Neuronal stem cell (in vitro differentiated cells): ENCODE measurements around the gene ATP5F1D.

ENCODE experiments used
- DNase-seq: peaks from one replicate; pipeline ENCODE4 v3.0.0-alpha.2; 2013; ENCODE audit warnings: low spot score
- H2AFZ ChIP-seq: one replicate; pipeline ENCODE4 v1.6.1; 2013; ENCODE audit warnings: mild to moderate bottlenecking, low read length, inconsistent platforms
- H2AK5ac ChIP-seq: 2 replicates; pipeline ENCODE4 v1.6.1; 2013; ENCODE audit warnings: low read depth, mild to moderate bottlenecking, inconsistent platforms, low read length, moderate library complexity, mixed read lengths
- H2BK120ac ChIP-seq: 2 replicates; pipeline ENCODE4 v1.6.1; 2013; ENCODE audit warnings: low read depth, mild to moderate bottlenecking, inconsistent platforms, low read length, moderate library complexity, mixed read lengths
- H2BK12ac ChIP-seq: one replicate; pipeline ENCODE4 v1.6.1; 2013; ENCODE audit warnings: low read length, inconsistent platforms
- H2BK15ac ChIP-seq: 2 replicates; pipeline ENCODE4 v1.6.1; 2013; ENCODE audit warnings: mild to moderate bottlenecking, low read length, inconsistent platforms, mixed read lengths
- H2BK5ac ChIP-seq: one replicate; pipeline ENCODE4 v1.6.1; 2013; ENCODE audit warnings: inconsistent platforms, mild to moderate bottlenecking, low read length, moderate library complexity
- H3K14ac ChIP-seq: one replicate; pipeline ENCODE4 v1.6.1; 2013; ENCODE audit warnings: low read length, inconsistent platforms
- H3K18ac ChIP-seq: 2 replicates; pipeline ENCODE4 v1.6.1; 2013; ENCODE audit warnings: low read length, inconsistent platforms
- H3K23ac ChIP-seq: 2 replicates; pipeline ENCODE4 v1.6.1; 2013; ENCODE audit warnings: low read depth, mild to moderate bottlenecking, mixed read lengths, low read length, inconsistent platforms; ENCODE audit not compliant: poor library complexity
- H3K27ac ChIP-seq: replicated peaks from 3 replicates; pipeline ENCODE4 v1.5.1; 2013; ENCODE audit warnings: low read length, inconsistent platforms
- H3K27me3 ChIP-seq, 3 experiments: 2 replicates each; pipeline ENCODE4 v1.6.1; 2013; ENCODE audit warnings: low read length in 3 of 3, mild to moderate bottlenecking in 2 of 3, inconsistent platforms in 1 of 3, low read depth in 1 of 3, mixed read lengths in 1 of 3, moderate library complexity in 1 of 3; ENCODE audit not compliant: control insufficient read depth in 3 of 3, insufficient read depth in 3 of 3
- H3K36me3 ChIP-seq, 2 donors: replicated peaks in 1 of 2; 2 replicates each; pipeline ENCODE4 v1.6.1; 2013; ENCODE audit warnings: low read length in 2 of 2; ENCODE audit not compliant: control insufficient read depth in 2 of 2, insufficient read depth in 2 of 2
- H3K4ac ChIP-seq: 2 replicates; pipeline ENCODE4 v1.6.1; 2013; ENCODE audit warnings: inconsistent platforms, mild to moderate bottlenecking, low read length, moderate library complexity
- H3K4me1 ChIP-seq, 2 donors: 1 replicate in 1 of 2; 2 replicates in 1 of 2; pipeline ENCODE4 v1.6.1; 2013; ENCODE audit warnings: low read length in 2 of 2, low read depth in 1 of 2; ENCODE audit not compliant: control insufficient read depth in 2 of 2, insufficient read depth in 1 of 2
- H3K4me2 ChIP-seq: one replicate; pipeline ENCODE4 v1.6.1; 2013; ENCODE audit warnings: mild to moderate bottlenecking, low read length, inconsistent platforms; ENCODE audit not compliant: insufficient read depth, poor library complexity, severe bottlenecking
- H3K4me3 ChIP-seq, 2 donors: 2 replicates each; pipeline ENCODE4 v1.5.1; 2013; ENCODE audit warnings: low read length in 2 of 2, mild to moderate bottlenecking in 2 of 2, inconsistent platforms in 1 of 2, moderate library complexity in 1 of 2
- H3K79me1 ChIP-seq: one replicate; pipeline ENCODE4 v1.6.1; 2013; ENCODE audit warnings: low read depth, mild to moderate bottlenecking, inconsistent platforms, low read length, moderate library complexity
- H3K9ac ChIP-seq: one replicate; pipeline ENCODE4 v1.6.1; 2013; ENCODE audit warnings: mild to moderate bottlenecking, low read depth, low read length, inconsistent platforms; ENCODE audit not compliant: poor library complexity
- H3K9me3 ChIP-seq, 2 donors: replicated peaks in 1 of 2; 2 replicates each; pipeline versions ENCODE3 to v1.6.1; 2013; ENCODE audit warnings: low read length in 2 of 2, mild to moderate bottlenecking in 2 of 2, inconsistent platforms in 1 of 2, low read depth in 1 of 2, mixed read lengths in 1 of 2, moderate library complexity in 1 of 2; ENCODE audit not compliant: control insufficient read depth in 2 of 2, insufficient read depth in 1 of 2
- H4K8ac ChIP-seq: one replicate; pipeline ENCODE4 v1.6.1; 2013; ENCODE audit warnings: low read depth, mild to moderate bottlenecking, inconsistent platforms, low read length, moderate library complexity
- H4K91ac ChIP-seq: one replicate; pipeline ENCODE4 v1.6.1; 2013; ENCODE audit warnings: low read length, low read depth, mild to moderate bottlenecking, inconsistent platforms; ENCODE audit not compliant: poor library complexity
- WGBS, 2 donors: extraction: QIAGEN DNeasy Blood & Tissue Kit; methylation state at CpG; one replicate each; pipeline ENCODE4 v1.1.7; 2013; ENCODE audit warnings: missing lambda C conversion rate in 2 of 2, mixed read lengths in 1 of 2; ENCODE audit not compliant: insufficient read length in 2 of 2, insufficient replicate concordance in 1 of 2; ENCODE audit errors: extremely low coverage in 2 of 2; 5-methylcytosine and 5-hydroxymethylcytosine counted together

Gene ATP5F1D

DNA sequence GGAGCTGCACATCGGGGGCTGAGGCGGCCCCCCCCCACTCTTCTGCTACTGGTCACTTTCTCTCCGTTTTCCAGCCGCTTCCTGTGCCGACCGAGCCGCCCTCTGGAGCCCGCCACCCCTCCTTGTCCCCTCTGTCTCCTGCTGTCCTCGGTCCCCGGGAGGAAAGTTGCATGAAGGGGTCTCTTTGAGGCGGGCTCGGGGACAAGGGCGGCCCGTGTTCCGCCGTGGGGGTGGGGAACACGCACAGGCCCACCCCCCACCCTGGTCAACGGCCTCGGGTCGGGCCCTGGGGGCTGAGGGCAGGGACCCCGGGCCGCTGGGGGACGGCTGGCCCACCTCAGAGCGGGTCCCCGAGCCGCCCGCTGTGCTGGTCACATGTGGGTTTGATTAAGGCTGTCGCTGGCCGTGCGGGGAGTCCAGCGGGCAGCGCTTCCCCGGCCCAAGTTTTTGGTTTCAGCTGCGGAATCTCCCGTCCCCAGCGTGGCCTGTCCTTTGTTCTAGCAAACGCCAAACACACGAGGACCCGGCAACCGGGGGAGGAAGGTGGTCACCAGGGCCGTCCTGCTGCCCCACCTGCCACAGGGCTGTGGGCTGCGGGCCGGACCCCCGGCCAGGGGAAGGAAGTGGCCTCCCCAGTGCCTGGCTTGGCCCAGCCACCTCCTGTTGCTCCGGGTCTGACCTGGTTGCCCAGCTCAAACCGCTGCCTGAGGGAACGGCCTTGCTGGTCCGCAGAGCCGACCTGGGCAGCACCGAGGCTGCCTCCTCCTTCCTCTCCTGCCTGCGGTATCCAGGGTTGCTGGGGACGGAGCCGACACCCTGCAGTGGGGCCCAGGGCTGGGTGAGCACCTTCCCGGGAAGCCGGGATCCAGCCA, 46.0 kb downstream of the ATP5F1D start:
- H4K91ac ChIP-seq: no peak overlapping the region
- H2AFZ ChIP-seq: peak overlapping the region; percentile 83
- peak overlapping the region; percentile 99 for H3K14ac ChIP-seq
- H3K79me1 ChIP-seq: peaks cover 33% of the 10 kb centered on the region
- H2BK120ac ChIP-seq: no peak overlapping the region
- no peak overlapping the region for H4K8ac ChIP-seq
- peaks cover 0 to 11% (median 4%) of the 10 kb centered on the region in 3 experiments for H3K27me3 ChIP-seq
- H3K9me3 ChIP-seq: no peaks in the 10 kb centered on the region
- peak overlapping the region in 1 of 2 donors; percentile 75 for H3K4me3 ChIP-seq
- H3K4me2 ChIP-seq: peak overlapping the region; percentile 89
- H3K36me3 ChIP-seq: no peaks in the 10 kb centered on the region
- H2BK5ac ChIP-seq: peak overlapping the region; percentile 98
- peak overlapping the region; percentile 66 for H3K4ac ChIP-seq
- H2AK5ac ChIP-seq: peak overlapping the region; percentile 100
- no peak overlapping the region for H3K27ac ChIP-seq
- H3K23ac ChIP-seq: peak overlapping the region; percentile 93
- peak overlapping the region; percentile 70 for H3K9ac ChIP-seq
- DNase-seq: no peak
- no CpG with 5 or more reads among the region's 55 CpGs for WGBS, 2 donors
- peak overlapping the region; percentile 41 for H2BK12ac ChIP-seq
- peak overlapping the region; percentile 95 for H3K18ac ChIP-seq
- peaks cover 14 to 32% of the 10 kb centered on the region in 2 donors for H3K4me1 ChIP-seq
- H2BK15ac ChIP-seq: peak overlapping the region; percentile 67

GRCh38 chr19:1288226-1288612, 46.7 kb downstream of the ATP5F1D start:
- peak overlapping the region in 1 of 2 donors; percentile 75 for H3K4me3 ChIP-seq
- H2BK120ac ChIP-seq: no peak overlapping the region
- peaks cover 12 to 29% of the 10 kb centered on the region in 2 donors for H3K4me1 ChIP-seq
- no peak overlapping the region for H4K8ac ChIP-seq
- peaks cover 33% of the 10 kb centered on the region for H3K79me1 ChIP-seq
- H2BK15ac ChIP-seq: peak overlapping the region; percentile 67
- H3K4ac ChIP-seq: no peak overlapping the region
- no peaks in the 10 kb centered on the region for H3K9me3 ChIP-seq
- H2AFZ ChIP-seq: no peak overlapping the region
- H3K14ac ChIP-seq: peak overlapping the region; percentile 99
- H2AK5ac ChIP-seq: peak overlapping the region; percentile 100
- no peak overlapping the region for H3K4me2 ChIP-seq
- no peak for DNase-seq
- peak overlapping the region; percentile 41 for H2BK12ac ChIP-seq
- H3K18ac ChIP-seq: peak overlapping the region; percentile 95
- no peak overlapping the region for H2BK5ac ChIP-seq
- H3K9ac ChIP-seq: no peak overlapping the region
- H3K23ac ChIP-seq: peak overlapping the region; percentile 93
- no peak overlapping the region for H4K91ac ChIP-seq
- WGBS, 2 donors: no CpG with 5 or more reads among the region's 18 CpGs
- peaks cover 0 to 11% (median 4%) of the 10 kb centered on the region in 3 experiments for H3K27me3 ChIP-seq
- no peak overlapping the region for H3K27ac ChIP-seq
- no peaks in the 10 kb centered on the region for H3K36me3 ChIP-seq

DNA sequence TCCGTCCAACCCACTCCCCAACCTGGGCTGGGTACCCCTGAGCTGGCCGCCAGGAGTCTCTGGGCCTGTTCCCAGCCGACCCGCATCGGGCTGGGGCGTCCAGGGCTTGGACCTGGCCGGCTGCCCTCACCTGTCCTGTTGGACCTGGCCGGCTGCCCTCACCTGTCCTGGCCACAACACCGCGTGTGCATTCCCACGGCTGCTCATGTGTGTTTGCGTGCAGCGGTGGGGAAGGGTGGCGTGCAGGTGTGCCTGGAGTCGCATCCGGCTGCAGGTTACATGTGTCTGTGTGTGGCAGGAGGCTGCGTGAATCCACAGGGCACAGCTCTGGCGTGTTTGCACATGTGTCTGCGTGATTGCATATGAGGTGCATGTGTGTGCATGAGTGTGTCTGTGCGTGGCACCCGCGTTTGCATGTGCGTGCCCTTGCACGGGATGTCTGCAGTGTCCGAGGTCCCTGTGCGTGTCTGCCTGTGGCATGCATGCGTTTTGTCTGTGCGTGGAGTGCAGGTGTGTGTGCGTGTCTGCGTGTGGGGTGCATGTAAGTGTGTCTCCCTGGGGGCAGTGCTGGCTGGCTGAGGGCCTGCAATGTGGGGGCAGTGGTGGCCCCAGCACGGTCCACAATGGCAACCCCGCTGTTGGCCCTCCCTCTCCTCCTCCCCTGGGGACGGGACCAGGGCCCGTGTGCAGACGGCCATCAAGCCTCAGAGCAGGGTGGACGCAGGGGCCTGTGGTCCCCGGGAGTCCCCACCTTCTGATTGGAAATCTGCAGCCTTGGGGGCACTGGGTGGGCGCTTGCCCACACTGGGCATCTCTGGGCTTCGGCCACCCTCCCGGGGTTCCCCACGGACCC, 47.5 kb downstream of the ATP5F1D start:
- H3K27me3 ChIP-seq: peaks cover 0 to 11% (median 4%) of the 10 kb centered on the region in 3 experiments
- peak overlapping the region; percentile 76 for H3K4ac ChIP-seq
- H3K9ac ChIP-seq: peak overlapping the region; percentile 72
- H2AK5ac ChIP-seq: peak overlapping the region; percentile 70
- DNase-seq: no peak
- H3K4me3 ChIP-seq: peak overlapping the region in 1 of 2 donors; percentile 66
- peak overlapping the region; percentile 94 for H3K14ac ChIP-seq
- H2AFZ ChIP-seq: no peak overlapping the region
- H2BK12ac ChIP-seq: peak overlapping the region; percentile 33
- H2BK120ac ChIP-seq: no peak overlapping the region
- H2BK15ac ChIP-seq: no peak overlapping the region
- H4K8ac ChIP-seq: no peak overlapping the region
- H3K27ac ChIP-seq: no peak overlapping the region
- H4K91ac ChIP-seq: no peak overlapping the region
- no CpG with 5 or more reads among the region's 41 CpGs for WGBS, 2 donors
- H3K79me1 ChIP-seq: peaks cover 33% of the 10 kb centered on the region
- peak overlapping the region; percentile 53 for H2BK5ac ChIP-seq
- peaks cover 12 to 21% of the 10 kb centered on the region in 2 donors for H3K4me1 ChIP-seq
- peak overlapping the region; percentile 68 for H3K23ac ChIP-seq
- no peaks in the 10 kb centered on the region for H3K9me3 ChIP-seq
- no peaks in the 10 kb centered on the region for H3K36me3 ChIP-seq
- H3K18ac ChIP-seq: peak overlapping the region; percentile 64
- no peak overlapping the region for H3K4me2 ChIP-seq

- no peak overlapping the region for H4K91ac ChIP-seq
- H3K27ac ChIP-seq: no peak overlapping the region
- no peak overlapping the region for H3K4me2 ChIP-seq
- H3K79me1 ChIP-seq: peaks cover 33% of the 10 kb centered on the region
- peak overlapping the region; percentile 53 for H2BK5ac ChIP-seq
- H3K4ac ChIP-seq: no peak overlapping the region
- peak overlapping the region; percentile 70 for H2AK5ac ChIP-seq
- H3K18ac ChIP-seq: no peak overlapping the region
- no CpG with 5 or more reads among the region's 19 CpGs for WGBS, 2 donors
- no peak overlapping the region for H2AFZ ChIP-seq
- H2BK15ac ChIP-seq: no peak overlapping the region
- H3K9me3 ChIP-seq: no peaks in the 10 kb centered on the region
- no peak overlapping the region for H3K14ac ChIP-seq
- no peak for DNase-seq
- no peak overlapping the region for H4K8ac ChIP-seq
- no peak overlapping the region for H3K4me3 ChIP-seq
- H2BK120ac ChIP-seq: no peak overlapping the region
- no peak overlapping the region for H3K23ac ChIP-seq
- H3K27me3 ChIP-seq: peaks cover 0 to 8% (median 4%) of the 10 kb centered on the region in 3 experiments
- H3K9ac ChIP-seq: no peak overlapping the region
- H3K4me1 ChIP-seq: peaks cover 12 to 17% of the 10 kb centered on the region in 2 donors
- no peak overlapping the region for H2BK12ac ChIP-seq
- H3K36me3 ChIP-seq: no peaks in the 10 kb centered on the region
These were observed 48.1 kb downstream of the ATP5F1D start for GRCh38 chr19:1289686-1290025.
